ENCODE data around the gene AHCYL1.

The AHCYL1 gene

GRCh38 chr1:110064576-110065337, 80.2 kb downstream of the AHCYL1 start:
- no peak for DNase-seq

DNA sequence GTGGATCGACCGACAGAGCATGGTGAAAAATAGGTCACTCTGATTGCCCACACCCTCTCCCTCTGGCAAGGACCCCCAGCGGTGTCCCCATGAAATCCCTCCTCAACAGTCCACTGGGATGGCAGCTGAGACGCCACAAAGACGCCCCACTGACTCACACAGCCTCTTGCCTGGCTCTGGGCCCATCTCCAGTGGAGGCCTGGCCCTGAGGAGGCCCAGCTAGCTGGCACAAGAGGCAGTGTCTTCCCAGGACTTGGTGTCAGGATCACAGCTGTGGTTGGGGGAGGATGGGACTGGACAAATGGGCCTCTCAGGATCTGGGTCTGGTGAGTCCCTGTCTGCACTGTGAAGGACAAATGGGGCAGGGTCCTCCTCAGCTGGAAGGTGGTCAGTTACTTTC, 81.3 kb downstream of the AHCYL1 start:
- no peak for DNase-seq

- no peak for DNase-seq
Measured at GRCh38 chr1:110067479-110067892, 82.9 kb downstream of the AHCYL1 start.

DNA sequence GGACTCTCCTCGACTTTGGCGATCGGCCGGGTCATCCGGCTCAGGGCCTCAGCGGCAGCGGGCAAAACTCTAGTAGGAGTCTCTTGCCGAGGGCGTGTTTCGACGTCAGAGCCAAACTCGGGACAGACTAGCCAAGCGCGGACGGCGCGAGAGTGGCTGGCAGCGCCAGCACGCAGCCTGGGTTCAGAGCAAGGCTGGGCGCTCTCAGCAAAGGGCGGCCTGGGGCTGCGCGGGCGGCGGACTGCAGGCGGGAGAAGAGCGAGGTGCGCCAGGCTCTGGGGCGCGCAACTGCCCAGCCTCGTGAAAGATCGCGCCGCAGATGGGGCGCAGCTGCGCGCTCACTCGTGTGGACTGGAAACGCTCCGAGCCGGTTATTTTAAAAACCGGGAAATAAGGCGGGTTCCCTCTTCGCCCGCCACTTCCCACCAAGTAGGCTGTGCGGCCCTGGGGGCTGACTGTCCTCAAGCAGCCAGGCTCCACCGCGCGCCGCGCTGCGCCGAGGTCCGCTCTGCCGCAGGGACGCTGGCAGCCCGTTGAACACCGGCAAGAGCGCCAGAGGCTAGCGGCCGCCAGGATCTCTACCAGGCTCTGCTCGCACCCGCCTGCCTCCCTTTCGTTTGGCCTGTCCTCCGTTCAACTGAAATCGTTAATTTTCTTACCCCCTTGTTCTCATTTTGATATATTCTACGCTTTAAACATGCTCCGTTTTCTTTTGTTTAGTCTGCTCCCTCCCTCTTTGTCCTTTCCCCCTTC, 83.5 kb downstream of the AHCYL1 start:
- DNase-seq, result no peak

DNA sequence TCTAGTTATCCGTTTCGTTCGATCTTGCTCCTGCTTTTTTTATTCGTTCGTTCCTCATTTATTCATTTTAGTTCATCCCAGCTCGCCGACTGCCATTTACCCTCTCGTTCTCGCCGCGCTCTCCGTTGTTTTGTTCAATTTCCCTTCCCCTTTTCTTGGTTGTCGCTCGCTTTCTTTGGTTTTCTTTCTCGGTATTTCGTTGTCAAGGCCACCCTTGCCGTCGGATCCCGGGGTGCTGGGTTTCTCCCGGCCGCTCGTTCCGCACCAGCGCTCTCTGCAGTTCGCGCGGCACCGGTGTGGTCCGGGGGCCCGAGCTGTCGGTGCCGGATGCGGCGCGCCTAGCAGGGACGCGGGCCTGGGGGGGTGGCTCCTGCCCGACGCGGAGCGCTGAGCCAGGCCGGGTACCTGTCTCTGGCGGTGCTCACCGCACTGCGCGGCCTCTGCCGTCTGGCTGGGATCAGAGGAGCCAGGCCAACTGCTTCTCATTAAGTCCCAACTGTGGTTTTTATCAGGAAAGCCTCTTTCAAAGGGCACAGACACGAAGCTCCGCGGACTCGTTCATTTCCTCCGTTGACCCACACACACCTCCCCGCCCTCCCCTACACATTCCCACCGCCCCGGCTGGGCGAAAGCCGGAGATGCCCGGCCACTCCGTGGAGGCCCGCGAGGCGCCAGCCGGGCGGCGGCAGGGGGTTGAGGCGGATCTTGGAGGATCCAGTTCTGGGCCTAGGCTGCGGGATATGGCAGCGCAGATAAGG, 84.3 kb downstream of the AHCYL1 start:
- peak; percentile 27 for DNase-seq

DNA sequence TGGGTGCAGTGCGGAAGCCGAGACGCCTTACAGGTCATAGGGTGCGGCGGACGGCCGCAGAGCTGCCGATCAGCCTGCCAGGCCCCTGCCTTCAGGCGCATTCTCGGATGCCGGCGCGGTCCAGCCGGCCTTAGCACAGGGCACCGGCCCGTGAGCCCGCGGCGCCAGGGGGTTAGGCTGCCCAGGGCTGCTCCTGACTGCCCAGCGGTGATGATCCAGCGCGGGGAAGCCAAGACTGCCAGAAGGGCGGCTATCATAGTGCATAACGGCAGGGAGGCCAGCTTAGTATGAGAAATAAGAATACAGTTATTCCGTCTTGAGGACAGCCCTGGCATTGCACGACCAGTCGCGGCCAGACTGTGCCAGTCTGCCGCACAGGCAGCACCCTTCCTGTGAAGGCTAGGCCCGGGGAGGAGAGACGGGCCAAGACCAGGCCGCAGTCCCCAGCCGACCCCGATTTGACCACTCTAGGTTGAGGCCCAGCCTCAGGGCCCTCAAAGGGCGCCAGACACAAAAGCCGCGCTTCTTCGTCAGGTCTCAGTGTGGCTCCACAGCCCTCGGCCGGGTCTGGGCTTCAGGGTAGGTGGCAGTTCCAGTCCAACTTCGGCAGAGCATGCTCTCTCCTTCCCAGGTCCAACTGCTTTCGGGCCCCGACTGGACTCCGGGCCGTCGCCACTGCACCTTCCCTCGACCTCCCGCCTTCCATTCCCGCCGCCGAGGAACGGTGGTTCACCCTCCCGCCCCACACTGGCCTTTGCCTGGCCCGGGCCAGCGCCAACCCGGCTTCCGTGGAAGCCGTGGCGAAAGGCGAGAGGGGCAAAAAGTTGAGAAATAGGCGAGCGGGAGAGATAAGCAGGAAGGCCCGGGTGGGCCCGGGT, 85.1 kb downstream of the AHCYL1 start:
- no peak for DNase-seq

- no peak for DNase-seq
Measured at GRCh38 chr1:110070282-110070669, 85.7 kb downstream of the AHCYL1 start.

DNA sequence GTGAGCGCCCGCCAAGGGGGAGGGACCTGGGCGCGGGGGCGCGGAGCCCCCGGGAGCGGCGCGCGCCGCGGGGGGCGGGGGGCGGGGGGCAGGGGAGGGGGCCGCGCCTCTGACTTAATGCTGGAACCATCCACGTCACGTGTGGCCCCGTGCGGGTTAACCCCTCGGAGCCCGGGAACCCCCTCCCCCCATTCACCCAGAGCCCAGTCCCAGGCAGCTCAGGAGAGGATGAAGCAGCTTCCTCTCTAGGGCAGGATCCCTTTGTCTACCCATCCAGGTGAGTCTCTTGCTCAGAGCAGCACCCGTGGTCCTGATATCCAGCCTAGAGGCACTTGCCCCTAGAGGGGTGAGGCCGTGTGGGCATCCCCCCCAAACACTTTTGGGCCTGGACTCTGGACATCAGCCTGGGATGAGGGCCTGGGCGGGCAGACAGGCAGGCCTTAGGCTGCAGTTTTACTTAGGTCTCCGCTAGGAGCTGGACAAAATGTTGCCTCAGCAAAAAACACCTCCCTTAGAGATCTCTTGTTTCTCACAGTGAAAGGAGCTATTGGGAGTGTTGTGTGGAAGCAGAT, 86.2 kb downstream of the AHCYL1 start, which contains the start of gene ALX3:
ALX3 (minus strand) TSS at position 2 of the 572 bp plus-strand sequence. CDS start 60 bp downstream, outside the sequence.
- DNase-seq, result no peak

All from CD4-positive, alpha-beta T cell treated with Interleukin-17A for 4 hours (primary cell).